Neural progenitor cell (in vitro differentiated cells): ENCODE data around the gene ATP8A1. TPM values are rescaled to one million over a fixed set of nuclear protein-coding genes. Genes with fewer than 3 reads are reported as not detected.

Experiments
- DNase-seq: peaks from one replicate; pipeline ENCODE4 v3.0.0-alpha.2; 2016; ENCODE audit warnings: low spot score
- H2AFZ ChIP-seq: fragments of 200-600 bp; sonication (generic); replicated peaks from 2 replicates; pipeline ENCODE4 v1.6.1; 2016; ENCODE audit warnings: antibody characterized with exemption
- H3F3A ChIP-seq: fragments of 200-600 bp; sonication (generic); 2 replicates; pipeline ENCODE4 v1.6.1; 2016; ENCODE audit warnings: antibody characterized with exemption, low read depth
- H3K27ac ChIP-seq: fragments of 200-600 bp; sonication (generic); 2 replicates; pipeline ENCODE4 v1.5.1; 2016; ENCODE audit warnings: mild to moderate bottlenecking
- H3K27me3 ChIP-seq: fragments of 200-600 bp; sonication (generic); 2 replicates; pipeline ENCODE4 v1.6.1; 2016; ENCODE audit warnings: mild to moderate bottlenecking, moderate library complexity
- H3K36me3 ChIP-seq: fragments of 200-600 bp; sonication (generic); 2 replicates; pipeline ENCODE4 v1.5.1; 2016
- H3K4me1 ChIP-seq: fragments of 200-600 bp; sonication (generic); 2 replicates; pipeline ENCODE4 v1.6.1; 2016; ENCODE audit warnings: mixed run types
- H3K4me2 ChIP-seq: fragments of 200-600 bp; sonication (generic); 2 replicates; pipeline ENCODE4 v1.6.1; 2016
- H3K4me3 ChIP-seq: fragments of 200-600 bp; sonication (generic); 2 replicates; pipeline ENCODE4 v1.5.1; 2016
- H3K79me2 ChIP-seq: fragments of 200-600 bp; sonication (generic); 2 replicates; pipeline ENCODE4 v1.6.1; 2016; ENCODE audit warnings: low read depth
- H3K9ac ChIP-seq: fragments of 200-600 bp; sonication (generic); 2 replicates; pipeline ENCODE4 v1.6.1; 2016
- H3K9me3 ChIP-seq: fragments of 200-600 bp; sonication (generic); 2 replicates; pipeline ENCODE4 v1.5.1; 2016; ENCODE audit warnings: low read depth
- H4K20me1 ChIP-seq: fragments of 200-600 bp; sonication (generic); 2 replicates; pipeline ENCODE4 v1.6.1; 2016; ENCODE audit warnings: low read depth
- H3K27ac Mint-ChIP-seq: 3 replicates; pipeline ENCODE4 v1.8.0; 2021; ENCODE audit warnings: mixed read lengths
- H3K27me3 Mint-ChIP-seq: 2 replicates; pipeline ENCODE4 v1.8.0; 2022; ENCODE audit warnings: low read depth, mild to moderate bottlenecking, inconsistent platforms, moderate library complexity, mixed read lengths; ENCODE audit not compliant: insufficient read depth
- H3K36me3 Mint-ChIP-seq: 3 replicates; pipeline ENCODE4 v1.8.0; 2021; ENCODE audit warnings: mixed read lengths
- H3K4me1 Mint-ChIP-seq: 3 replicates; pipeline ENCODE4 v1.8.0; 2021; ENCODE audit warnings: mixed read lengths
- H3K4me3 Mint-ChIP-seq: 3 replicates; pipeline ENCODE4 v1.8.0; 2021; ENCODE audit warnings: mild to moderate bottlenecking, moderate library complexity, mixed read lengths
- H3K9me3 Mint-ChIP-seq: 3 replicates; pipeline ENCODE4 v1.8.0; 2020; ENCODE audit warnings: mixed read lengths
- EZH2 ChIP-seq: fragments of 200-600 bp; sonication (generic); IDR thresholded peaks from 2 replicates; pipeline ENCODE4 v1.6.1; 2017; ENCODE audit warnings: antibody characterized with exemption, mild to moderate bottlenecking, moderate library complexity
- EZH2phosphoT487 ChIP-seq: fragments of 200-600 bp; sonication (generic); IDR thresholded peaks from 2 replicates; pipeline ENCODE4 v1.6.1; 2017; ENCODE audit warnings: antibody characterized with exemption
- total RNA-seq: library from RNA; depleted of rRNA; stranded (reverse); fragments of >200 nt; gene quantifications from 2 replicates; pipeline ENCODE4 v1.2.3, GENCODE V29; 2015; ENCODE audit warnings: low replicate concordance
- TF ChIP-seq, protein P1 (sequence below): fragments of 200-600 bp; sonication (generic); IDR thresholded peaks from 2 replicates; pipeline ENCODE4 v1.5.1; 2017; ENCODE audit warnings: antibody characterized with exemption, mild to moderate bottlenecking

Gene ATP8A1
- total RNA-seq, 1 donor from 2014 or later = 46.1 TPM

DNA sequence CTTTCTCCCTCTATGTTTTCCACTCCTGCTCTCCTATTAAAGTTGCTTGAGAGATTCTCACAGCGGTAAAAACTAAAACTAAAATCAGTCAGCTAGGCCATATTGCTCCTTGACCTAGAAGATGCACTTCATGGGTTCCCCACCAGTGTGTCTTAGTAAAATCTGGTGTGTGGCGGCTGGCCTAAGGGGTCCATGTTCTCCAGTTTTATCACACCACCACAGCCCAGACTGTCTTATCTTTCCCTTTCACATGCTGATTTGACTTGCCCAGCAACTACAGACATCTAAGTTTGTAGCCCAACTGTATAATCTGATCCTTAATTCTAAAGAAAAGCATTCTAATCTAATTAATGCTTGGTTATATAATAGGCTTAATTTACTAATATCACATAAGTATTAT, 68.0 kb downstream of the ATP8A1 start:
- no peaks in the 10 kb centered on the region for H3F3A ChIP-seq
- H3K4me3 ChIP-seq = no peak overlapping the region
- no peaks in the 10 kb centered on the region for H3K9me3 ChIP-seq
- H3K4me1 ChIP-seq = no peaks in the 10 kb centered on the region
- no peak for DNase-seq
- H3K9ac ChIP-seq = no peak overlapping the region
- Mint-ChIP-seq H3K27ac (no peak overlapping the region), H3K9me3 (no peaks in the 10 kb centered on the region), H3K36me3 (no peaks in the 10 kb centered on the region), H3K27me3 (peaks cover 2% of the 10 kb centered on the region), H3K4me1 (peaks cover 3% of the 10 kb centered on the region), H3K4me3 (no peak overlapping the region)
- H2AFZ ChIP-seq = no peak overlapping the region
- H3K4me2 ChIP-seq = no peak overlapping the region
- no peaks in the 10 kb centered on the region for H3K79me2 ChIP-seq
- H3K36me3 ChIP-seq = no peaks in the 10 kb centered on the region
- no peaks in the 10 kb centered on the region for H3K27me3 ChIP-seq
- H3K27ac ChIP-seq = no peak overlapping the region
- no peak for TF ChIP-seq EZH2phosphoT487
- TF ChIP-seq, protein P1, sequence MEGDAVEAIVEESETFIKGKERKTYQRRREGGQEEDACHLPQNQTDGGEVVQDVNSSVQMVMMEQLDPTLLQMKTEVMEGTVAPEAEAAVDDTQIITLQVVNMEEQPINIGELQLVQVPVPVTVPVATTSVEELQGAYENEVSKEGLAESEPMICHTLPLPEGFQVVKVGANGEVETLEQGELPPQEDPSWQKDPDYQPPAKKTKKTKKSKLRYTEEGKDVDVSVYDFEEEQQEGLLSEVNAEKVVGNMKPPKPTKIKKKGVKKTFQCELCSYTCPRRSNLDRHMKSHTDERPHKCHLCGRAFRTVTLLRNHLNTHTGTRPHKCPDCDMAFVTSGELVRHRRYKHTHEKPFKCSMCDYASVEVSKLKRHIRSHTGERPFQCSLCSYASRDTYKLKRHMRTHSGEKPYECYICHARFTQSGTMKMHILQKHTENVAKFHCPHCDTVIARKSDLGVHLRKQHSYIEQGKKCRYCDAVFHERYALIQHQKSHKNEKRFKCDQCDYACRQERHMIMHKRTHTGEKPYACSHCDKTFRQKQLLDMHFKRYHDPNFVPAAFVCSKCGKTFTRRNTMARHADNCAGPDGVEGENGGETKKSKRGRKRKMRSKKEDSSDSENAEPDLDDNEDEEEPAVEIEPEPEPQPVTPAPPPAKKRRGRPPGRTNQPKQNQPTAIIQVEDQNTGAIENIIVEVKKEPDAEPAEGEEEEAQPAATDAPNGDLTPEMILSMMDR = no peak
- TF ChIP-seq EZH2 = no peak
- no peaks in the 10 kb centered on the region for H4K20me1 ChIP-seq

DNA sequence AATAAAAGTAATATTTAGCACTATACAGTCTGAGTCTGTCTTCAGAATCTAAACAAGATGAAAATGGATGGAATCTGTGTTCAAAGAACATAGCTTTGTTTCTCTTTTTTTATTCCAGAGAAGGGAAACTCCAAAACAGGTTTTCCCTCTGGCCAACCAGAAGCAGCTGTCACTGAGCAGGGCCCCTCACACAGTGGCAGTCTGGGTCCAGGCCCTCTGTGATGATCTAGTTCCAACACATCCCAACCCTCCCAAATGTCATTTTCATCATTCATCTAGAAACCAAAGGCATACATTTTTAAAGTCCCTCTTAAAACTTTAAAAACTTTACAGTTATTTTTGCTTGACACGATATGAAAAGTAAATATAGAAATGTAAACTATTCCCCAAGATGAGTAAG, 70.1 kb downstream of the ATP8A1 start:
- H3K4me3 ChIP-seq = no peak overlapping the region
- no peaks in the 10 kb centered on the region for H3F3A ChIP-seq
- no peaks in the 10 kb centered on the region for H3K9me3 ChIP-seq
- H3K4me1 ChIP-seq = no peaks in the 10 kb centered on the region
- TF ChIP-seq EZH2 (no peak), EZH2phosphoT487 (no peak)
- TF ChIP-seq, protein P1 = no peak
- Mint-ChIP-seq H3K27ac (no peak overlapping the region), H3K27me3 (peaks cover 2% of the 10 kb centered on the region), H3K4me3 (no peak overlapping the region), H3K36me3 (no peaks in the 10 kb centered on the region), H3K9me3 (no peaks in the 10 kb centered on the region), H3K4me1 (peaks cover 3% of the 10 kb centered on the region)
- no peaks in the 10 kb centered on the region for H4K20me1 ChIP-seq
- H3K27me3 ChIP-seq = no peaks in the 10 kb centered on the region
- no peaks in the 10 kb centered on the region for H3K79me2 ChIP-seq
- H3K36me3 ChIP-seq = no peaks in the 10 kb centered on the region
- no peak overlapping the region for H3K9ac ChIP-seq
- no peak overlapping the region for H3K4me2 ChIP-seq
- H3K27ac ChIP-seq = no peak overlapping the region
- H2AFZ ChIP-seq = no peak overlapping the region
- no peak for DNase-seq

DNA sequence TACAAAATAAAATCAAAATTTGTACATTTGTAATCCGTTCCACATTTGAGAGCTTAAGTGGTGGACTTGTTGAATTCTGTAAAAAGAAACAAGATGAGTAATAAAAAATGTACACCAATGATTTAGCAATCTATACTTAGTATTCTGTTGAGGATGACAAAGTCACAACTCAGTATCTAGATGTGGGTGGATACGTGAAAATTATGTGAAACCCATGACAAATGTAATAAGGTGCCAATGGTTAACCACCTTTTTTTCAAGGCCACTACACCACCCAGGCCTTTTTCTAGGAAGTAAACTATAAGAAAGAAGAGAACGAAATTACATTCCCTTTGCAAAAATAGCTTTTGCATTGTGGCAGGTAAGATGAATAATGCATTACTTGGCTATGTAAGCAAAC, 77.0 kb downstream of the ATP8A1 start:
- H3K27ac ChIP-seq = no peak overlapping the region
- Mint-ChIP-seq H3K9me3 (no peaks in the 10 kb centered on the region), H3K4me3 (no peak overlapping the region), H3K36me3 (no peaks in the 10 kb centered on the region), H3K27me3 (no peaks in the 10 kb centered on the region), H3K27ac (no peak overlapping the region), H3K4me1 (no peaks in the 10 kb centered on the region)
- no peaks in the 10 kb centered on the region for H4K20me1 ChIP-seq
- H3K27me3 ChIP-seq = no peaks in the 10 kb centered on the region
- no peaks in the 10 kb centered on the region for H3K9me3 ChIP-seq
- no peak overlapping the region for H2AFZ ChIP-seq
- H3K4me1 ChIP-seq = no peaks in the 10 kb centered on the region
- TF ChIP-seq, protein P1 = no peak
- no peak for TF ChIP-seq EZH2
- no peak for TF ChIP-seq EZH2phosphoT487
- H3K9ac ChIP-seq = no peak overlapping the region
- H3K36me3 ChIP-seq = no peaks in the 10 kb centered on the region
- H3K4me2 ChIP-seq = no peak overlapping the region
- no peak for DNase-seq
- H3K79me2 ChIP-seq = no peaks in the 10 kb centered on the region
- H3K4me3 ChIP-seq = no peak overlapping the region
- no peaks in the 10 kb centered on the region for H3F3A ChIP-seq

DNA sequence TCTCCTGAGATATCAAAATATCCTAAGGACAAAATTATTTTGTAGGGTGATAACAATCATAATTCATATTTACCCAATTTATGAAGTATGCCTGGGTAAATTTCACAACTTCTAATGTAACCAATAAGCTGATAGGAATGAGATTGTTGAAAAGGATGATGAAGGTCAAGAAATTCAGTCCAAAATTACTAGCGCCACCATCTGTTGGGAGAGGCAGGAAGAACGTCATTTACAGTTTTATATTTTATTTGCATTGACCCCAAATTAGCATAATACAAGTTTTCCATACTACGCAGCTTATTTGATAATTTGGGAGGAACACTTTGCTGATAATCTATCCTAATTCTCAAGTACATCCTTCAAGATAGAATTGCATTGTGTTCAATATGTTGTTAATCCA, 78.7 kb downstream of the ATP8A1 start:
- Histone ChIP-seq H3K9ac (no peak overlapping the region), H3K4me2 (no peak overlapping the region), H3K27ac (no peak overlapping the region), H3K4me1 (no peaks in the 10 kb centered on the region), H4K20me1 (no peaks in the 10 kb centered on the region), H2AFZ (no peak overlapping the region), H3K36me3 (no peaks in the 10 kb centered on the region), H3K9me3 (no peaks in the 10 kb centered on the region), H3K4me3 (no peak overlapping the region), H3K27me3 (no peaks in the 10 kb centered on the region), H3K79me2 (no peaks in the 10 kb centered on the region), H3F3A (no peaks in the 10 kb centered on the region)
- Mint-ChIP-seq H3K9me3 (no peaks in the 10 kb centered on the region), H3K4me1 (no peaks in the 10 kb centered on the region), H3K27ac (no peak overlapping the region), H3K36me3 (no peaks in the 10 kb centered on the region), H3K4me3 (no peak overlapping the region), H3K27me3 (no peaks in the 10 kb centered on the region)
- no peak for TF ChIP-seq EZH2
- no peak for TF ChIP-seq EZH2phosphoT487
- TF ChIP-seq, protein P1 = peak; percentile 21
- no peak for DNase-seq
